Stimulated activated CD8-positive, alpha-beta memory T cell treated with anti-CD3 and anti-CD28 coated beads, Interleukin-15, amount 100 ng/mL, for 48 hours (primary cell): ENCODE data around the gene MIF.
A peak's percentile ranks its signal among the peaks of the same experiment; 100 is the strongest.
"Not testable (repeated sequence)": the region's sequence is repeated elsewhere in the genome, so short reads cannot be mapped to it uniquely, and the experiment has no call there.

Experiments
- DNase-seq, 2 donors: peaks; one replicate each; pipeline ENCODE4 v3.0.0-alpha.2; 2020; ENCODE audit warnings: low read depth in 2 of 2

Gene MIF

GRCh38 chr22:23903328-23903971 is 9.3 kb downstream of the MIF start:
- DNase-seq = no peak

DNA sequence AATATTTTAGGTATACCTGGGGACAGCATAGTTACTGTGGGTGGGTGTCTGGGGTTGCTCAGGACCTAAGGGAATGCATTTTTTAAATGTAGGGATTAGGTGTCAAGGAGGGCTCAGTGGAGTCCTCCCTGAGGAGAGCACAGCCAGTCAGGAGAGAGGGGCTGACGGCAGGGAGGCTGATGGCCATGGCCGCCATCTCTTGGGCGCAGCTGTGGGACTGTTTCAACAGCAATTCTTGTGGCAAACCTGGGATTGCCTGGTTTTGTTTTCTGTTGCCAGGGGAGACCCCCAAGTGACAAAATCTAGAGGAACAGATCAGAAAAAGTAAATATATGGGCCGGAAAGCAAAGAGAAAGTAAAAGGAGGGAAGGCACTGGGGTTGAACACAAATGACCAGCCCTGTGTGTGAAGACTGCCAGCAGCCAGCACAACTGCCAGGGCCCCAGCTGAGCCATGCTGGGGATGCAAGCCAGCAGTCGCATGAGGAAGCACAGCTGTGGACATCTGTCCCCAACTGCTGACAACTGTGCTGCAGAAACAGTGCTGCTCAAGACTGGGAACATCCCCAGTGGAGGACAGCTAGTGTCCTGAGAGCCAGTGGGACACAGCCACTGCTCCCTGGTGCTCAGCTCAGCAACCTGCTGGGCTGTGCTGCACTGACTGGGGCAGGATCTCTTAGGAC is 10.5 kb downstream of the MIF start:
- no peak for DNase-seq

GRCh38 chr22:23906641-23907040 is 12.5 kb downstream of the MIF start:
- DNase-seq = no peak

GRCh38 chr22:23907423-23907822 is 13.2 kb downstream of the MIF start:
- DNase-seq = not testable (repeated sequence)

DNA sequence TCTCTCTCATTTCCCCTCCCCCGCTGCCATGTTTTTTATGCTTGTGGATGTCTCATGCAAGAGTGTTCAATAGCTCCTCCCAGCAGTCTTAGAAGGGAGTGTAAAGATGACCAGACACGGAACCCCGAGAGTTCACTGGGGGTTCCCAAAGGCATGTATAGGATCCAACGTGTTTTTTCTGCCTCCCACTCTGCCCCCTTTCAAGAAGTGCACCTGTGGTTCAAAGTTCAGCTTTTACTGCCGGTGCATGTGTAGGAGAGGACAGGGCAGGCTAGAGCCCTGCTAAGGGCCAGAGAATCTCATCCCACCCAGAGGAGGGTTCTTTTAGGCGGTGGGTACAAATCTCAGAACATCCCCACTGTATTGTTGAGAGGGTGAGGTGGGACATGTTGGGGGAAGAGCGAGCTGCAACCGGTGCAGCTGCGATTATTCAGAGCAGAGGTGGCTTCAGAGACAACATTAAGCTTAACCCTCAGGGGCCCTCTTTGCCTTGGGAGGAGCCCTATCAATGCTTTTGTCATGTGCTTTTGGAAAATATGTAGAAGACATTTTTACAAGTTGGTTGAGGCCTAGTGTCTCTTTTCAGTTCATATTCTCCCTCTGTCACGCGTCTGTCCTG is 14.5 kb downstream of the MIF start:
- no peak for DNase-seq

- DNase-seq = no peak
These were observed 15.2 kb downstream of the MIF start for GRCh38 chr22:23909296-23909898.

DNA sequence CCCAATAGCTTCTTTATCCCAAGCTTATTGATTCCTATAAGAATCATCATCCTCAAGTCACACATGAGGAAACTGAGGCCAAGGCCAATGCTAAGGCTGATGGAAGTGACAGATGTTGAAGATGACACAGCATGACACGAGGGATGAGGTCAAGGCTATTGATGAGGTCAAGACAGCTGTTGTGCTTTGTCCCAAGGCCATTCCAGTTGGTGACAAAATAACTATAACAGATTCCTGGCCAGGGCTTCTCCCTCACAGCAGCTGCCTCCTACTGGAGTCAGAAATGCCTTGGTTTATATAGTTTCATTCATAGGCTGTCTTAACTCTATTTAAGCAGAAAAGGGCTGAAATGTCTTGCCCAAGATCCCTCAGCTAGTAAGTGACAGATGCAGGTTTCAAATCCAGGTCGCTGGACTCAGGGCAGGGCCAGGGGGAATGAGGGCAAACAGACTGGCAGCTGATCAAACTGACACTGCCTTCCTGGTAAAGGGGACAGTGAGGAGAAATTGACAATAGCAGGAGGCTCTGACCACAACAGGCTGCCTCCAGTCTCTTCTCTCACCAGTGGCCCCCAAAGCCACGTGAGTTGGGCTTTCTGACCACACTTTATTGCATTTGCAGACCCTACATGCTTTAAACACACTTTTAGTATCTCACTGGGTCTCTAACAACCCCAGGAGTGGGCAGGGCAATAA is 16.5 kb downstream of the MIF start:
- DNase-seq = no peak

- DNase-seq = no peak
These were observed 17.3 kb downstream of the MIF start for GRCh38 chr22:23911318-23911980.

DNA sequence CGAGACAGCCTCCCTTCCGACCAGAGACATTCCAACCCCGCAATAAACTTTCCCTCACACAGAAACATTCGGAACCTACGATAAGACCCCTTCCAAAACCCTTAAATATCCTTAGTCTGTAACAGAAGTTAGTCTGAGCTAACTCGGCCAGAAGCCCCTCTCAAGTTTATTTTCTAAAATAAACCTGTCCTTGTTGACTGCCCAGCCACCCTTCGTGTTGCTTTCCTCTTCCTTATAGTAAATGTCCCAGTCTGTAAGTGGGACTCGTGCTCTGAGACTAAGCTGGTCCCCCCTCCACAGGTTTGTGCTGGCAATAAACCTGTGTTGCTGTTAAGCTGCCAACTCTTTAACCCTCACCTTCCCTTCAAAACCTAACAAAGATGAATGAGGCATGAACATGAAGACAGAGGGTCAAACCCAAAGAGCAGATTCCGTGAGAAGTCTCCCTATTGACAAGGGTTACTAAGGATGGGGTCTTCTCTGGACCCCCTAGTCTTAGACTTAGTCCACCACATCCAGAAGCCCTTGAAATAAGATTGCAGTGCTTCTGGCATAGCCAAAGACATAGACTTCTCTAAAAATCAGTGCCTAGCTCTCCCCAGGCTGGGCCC is 18.2 kb downstream of the MIF start:
- DNase-seq = no peak

DNA sequence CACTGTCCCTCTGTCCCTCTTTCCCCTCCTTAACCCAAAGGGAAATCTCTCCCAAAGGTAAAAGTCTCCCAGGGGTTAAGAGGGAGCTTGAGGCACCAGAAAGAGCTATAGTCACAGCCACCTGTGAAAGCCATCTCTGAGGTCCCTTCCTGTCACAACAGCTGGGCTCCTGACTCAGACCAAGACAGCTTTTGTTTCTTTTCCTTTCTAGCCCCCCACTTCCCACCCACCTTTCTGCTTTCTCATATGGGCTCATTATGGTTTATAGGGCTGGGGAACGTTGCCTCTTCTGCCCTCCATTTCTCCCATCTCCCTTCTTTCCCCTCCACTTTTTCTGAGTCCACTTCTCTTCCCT is 19.1 kb downstream of the MIF start:
- peak in 1 of 2 donors; percentile 21 for DNase-seq

DNA sequence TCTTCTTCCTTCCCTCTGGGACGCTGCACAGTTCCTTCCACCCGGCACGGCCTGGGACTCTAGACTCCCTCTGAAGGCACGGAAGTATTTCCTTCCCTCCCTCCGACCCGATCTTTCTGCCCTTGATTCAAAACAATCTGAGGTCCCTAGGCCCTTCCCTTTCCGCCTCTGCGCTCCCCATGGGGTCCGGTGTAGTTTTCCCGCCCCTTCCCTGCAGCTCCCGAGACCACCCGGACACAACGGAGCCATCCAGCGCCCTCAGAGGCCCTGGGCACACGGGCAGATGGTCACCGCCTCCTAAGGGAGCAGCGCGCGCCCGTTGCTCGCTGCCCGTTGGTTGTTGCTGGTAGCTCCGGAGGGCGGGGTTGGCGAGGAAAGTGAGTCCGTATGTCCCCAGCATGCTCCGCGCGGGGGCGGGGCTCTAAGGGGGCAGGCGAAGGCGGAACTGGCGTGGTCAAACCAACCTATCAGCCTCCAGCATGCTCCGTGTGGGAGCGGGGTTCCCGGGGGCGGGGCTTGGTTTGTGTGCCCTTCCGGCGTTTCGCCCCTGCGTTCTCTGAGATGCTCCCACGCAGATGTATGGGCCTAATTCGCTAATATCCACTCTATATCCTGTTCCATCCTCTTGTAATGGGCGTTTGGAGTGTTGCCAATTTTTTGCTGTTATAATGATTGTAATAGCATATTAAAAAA is 19.6 kb downstream of the MIF start:
- peak; percentile 100 for DNase-seq

DNA sequence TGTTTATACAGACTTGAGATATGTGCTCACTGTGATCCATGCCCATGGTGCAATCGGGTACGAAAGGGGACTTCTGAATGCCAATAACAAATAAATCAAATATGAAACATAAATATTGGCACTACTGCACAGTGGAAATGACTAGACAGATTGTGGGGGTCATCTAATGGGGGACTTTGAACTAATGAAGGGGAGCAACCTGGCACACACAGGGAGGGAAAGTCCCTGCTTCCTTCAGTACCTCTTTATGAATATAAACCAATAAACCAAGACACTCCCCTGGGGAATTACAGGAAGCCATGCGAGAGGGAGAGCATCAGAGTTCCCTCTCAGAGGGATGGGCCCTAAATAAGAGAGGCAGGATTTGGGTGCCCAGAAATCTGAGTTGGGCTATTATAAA is 21.1 kb downstream of the MIF start:
- no peak for DNase-seq

DNA sequence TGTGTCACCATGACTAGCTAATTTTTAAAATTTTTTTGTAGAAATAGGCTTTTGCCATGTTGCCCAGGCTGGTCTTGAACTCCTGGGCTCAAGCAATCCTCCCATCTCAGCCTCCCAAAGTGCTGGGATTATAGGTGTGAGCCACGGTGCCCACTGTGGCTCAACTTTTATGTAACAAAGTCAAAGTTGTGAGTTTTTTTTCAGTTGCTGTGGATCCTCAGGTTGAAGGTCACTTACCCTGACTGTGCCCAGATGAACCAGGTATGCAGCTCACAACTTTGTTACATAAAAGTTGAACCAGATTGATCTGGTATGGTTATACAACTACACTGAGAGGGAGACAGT is 26.1 kb downstream of the MIF start:
- DNase-seq = not testable (repeated sequence)

GRCh38 chr22:23921586-23922201 is 27.5 kb downstream of the MIF start:
- not testable (repeated sequence) for DNase-seq

DNA sequence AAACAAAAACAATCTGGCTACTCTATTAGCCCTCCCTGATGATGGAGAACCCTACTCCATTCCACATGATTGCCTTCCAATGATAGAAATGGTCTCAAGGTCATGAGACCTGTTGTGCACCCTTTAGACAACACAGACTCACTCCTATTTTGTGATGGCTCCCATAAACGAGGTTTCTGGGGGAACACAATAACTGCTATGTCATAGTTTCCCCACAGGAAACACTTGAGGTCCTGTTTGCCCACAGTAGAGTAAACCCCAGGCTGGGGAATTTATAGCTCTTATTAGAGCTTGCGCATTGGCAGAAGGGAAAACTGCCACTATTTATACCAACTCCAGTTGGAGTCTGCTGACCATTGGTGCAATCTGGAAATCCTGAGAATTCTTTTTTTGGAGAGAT is 28.7 kb downstream of the MIF start:
- DNase-seq = no peak

DNA sequence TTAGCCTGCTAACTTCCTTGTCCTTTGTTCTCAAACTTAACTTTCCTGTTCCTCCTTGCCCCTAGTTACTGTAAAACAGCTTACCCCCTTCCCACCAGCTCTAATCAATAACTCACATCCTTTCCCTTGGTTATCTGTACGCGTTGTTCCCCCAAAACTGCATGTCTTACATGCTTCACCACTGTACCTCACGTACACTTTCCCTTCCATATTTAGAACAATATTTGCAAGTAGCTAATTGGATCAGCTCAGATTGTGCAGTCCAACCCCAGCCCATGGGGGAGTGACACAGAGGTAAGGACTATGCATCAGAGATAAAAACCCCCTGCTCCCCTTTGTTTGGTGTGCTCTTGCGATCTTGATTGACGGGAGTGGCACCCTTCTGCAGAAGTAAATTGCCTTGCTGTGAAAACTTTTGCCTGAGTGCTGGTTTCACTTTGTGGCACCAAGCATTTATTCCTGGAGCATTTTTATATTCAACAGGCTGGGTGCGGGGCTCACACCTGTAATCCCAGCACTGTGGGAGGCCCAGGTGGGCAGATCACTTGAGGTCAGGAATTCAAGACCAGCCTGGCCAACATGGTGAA is 30.9 kb downstream of the MIF start:
- no peak for DNase-seq

DNA sequence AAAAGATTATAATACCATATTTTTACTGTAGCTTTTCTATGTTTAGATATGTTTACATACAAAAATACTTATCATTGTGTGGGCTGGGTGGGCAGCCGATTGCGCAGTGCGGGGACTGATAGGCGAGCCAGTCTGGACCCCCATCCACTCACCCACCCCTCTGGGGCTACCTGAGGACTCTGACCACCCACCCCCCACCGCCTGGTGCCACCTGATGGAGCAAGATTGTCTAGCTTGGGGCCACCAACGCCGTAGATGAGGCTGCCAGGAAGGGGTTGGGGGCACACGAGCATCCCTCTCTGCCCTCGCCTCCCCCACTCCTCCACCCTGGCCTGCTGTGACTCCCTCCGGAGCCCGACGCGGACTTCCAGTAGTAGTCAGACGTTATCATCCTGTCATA is 32.4 kb downstream of the MIF start:
- no peak for DNase-seq

- DNase-seq = no peak
These were observed 44.3 kb downstream of the MIF start for GRCh38 chr22:23938328-23939016.

GRCh38 chr22:23939017-23939357 is 44.8 kb downstream of the MIF start:
- DNase-seq = no peak

DNA sequence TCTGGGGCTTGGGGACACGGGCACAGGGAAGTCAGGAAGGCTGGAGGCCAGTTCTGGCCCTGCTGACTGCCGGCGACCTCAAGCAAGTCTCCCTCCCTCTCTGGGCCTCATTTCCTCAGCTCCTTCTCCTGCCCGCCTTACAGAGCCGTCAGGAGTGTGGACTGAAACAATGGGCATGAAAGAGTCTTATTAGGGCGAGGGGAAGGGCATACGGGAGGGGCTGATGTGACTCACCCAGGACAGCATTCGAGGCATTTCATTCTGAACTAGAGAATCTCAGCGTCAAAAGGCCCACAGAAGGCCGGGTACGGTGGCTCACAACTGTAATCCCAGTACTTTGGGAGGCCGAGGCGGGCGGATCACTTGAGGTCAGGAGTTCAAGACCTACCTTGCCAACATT is 46.0 kb downstream of the MIF start:
- not testable (repeated sequence) for DNase-seq
